Middle frontal gyrus (tissue), 1 donor: ENCODE data around the gene CFAP100.

ENCODE experiments used
- DNase-seq: peaks from one replicate; pipeline ENCODE4 v3.0.0-alpha.2; 2015; ENCODE audit warnings: low spot score; ENCODE audit errors: extremely low spot score

Gene CFAP100

DNA sequence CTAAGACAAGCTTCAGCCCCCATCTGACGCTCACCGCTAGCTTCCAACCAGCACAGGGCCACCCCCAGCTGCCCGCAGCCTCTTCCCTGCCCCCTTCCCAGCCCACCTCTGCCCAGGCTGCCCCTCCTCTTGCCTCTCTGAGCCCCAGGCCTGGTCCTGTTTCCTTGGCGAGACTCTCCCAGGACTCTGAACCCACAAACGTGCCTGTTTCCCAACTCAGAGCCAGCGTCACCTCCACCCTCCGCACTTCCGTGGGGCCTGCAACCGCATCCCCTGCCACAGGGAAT lies 45.9 kb downstream of the CFAP100 start:
- DNase-seq: no peak

DNA sequence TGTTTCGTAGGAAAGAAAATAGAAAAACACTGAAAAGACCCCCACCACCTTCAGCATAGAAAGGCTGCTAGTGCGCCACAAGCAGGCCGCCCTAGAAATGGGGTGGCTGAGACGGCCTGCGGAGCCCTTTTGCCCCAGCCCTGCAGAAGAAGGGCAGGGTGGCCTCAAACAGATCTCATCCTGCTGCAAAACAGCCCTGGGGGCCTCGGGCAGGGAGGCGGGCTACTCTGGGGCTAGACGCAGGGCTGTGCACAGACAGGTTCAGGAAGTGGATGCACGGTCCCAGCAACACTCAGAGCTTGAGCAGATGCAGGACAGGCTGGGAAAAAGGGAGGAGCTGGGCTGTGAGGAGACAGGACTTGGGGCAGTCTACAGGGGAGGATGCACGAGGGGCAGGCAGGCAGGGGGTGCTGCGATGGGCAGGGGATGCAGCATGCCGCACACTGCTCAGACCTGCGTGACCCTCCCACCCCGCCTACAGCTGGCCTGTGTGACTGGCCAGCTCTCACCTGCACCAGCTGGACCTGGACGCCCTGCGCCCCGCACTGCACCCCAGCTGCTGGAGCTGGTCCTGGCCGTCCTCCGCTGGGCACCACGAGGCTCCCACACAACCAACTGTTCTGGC lies 46.7 kb downstream of the CFAP100 start:
- no peak for DNase-seq

DNA sequence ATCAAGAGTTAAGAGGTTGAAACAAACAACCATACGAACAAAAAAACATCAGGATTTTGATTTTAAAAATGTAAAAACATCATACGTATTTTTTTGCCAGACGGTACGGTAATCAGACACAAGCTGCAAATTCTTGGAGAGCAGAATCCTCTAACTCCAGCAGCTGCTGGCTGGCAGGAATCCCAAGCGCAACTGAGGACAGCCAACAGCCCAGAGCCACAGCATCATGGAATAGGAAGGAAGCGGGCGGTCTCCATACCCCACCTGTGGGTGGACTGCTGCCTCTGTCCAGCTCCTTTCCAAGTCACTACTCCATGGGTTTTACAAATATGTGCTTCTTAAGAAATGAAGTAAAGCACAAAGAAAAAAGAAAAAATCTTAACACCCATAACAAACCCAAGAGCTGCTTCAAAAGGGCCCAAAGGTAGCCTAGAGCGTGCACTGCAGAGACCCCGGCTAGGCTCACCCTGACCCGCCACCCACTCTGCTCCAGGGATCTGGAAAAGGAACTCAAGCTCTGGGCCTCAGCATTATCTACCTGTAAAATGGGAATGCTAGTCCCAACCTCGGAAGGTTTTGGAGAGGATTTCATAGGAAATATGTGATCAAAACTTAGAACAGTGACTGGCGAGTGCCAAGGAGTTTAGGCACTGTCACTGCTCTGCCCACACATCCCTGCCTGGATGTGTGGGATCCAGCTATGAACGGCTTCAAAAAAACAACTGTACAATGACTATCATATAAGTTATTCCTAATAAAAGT lies 47.6 kb downstream of the CFAP100 start:
- no peak for DNase-seq

DNA sequence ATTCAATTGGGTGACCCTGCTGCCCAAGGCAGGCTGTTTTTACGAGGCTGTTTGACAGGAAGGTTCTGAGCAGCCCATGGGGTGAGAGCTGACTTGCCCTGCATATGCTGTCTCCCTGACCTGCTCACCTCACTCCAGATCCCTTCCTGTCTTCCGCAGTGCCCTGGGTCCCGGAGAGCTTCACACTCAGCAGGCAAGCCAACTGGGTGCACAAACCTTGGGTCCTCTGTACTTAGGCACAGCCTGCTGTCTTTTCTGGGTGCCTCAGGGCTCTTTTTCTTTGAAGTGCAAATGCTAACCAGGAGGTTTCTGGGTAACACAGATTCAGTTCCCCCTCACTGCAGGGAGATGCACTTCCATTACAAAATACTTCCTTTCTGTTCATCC lies 48.1 kb downstream of the CFAP100 start:
- DNase-seq: no peak

DNA sequence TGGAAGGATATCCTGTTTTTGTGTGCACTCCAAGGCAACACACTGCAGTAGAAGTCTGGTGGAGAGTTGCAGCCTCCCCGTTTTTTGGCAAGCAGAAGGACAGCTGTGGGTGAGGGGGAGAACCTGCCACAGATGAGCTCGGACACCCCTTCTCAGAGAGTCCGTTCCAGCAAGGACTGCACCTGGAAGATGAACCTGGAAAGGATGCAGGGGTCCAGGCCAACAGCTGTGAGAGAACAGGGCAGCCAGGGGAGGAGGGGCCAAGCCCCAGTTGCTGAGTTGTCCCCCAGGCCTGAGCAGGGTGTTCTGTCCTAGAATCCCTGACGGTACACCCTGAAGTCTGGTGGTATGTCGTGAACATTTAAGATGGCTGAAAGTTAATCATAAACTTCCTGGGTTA lies 50.8 kb downstream of the CFAP100 start:
- DNase-seq: no peak

DNA sequence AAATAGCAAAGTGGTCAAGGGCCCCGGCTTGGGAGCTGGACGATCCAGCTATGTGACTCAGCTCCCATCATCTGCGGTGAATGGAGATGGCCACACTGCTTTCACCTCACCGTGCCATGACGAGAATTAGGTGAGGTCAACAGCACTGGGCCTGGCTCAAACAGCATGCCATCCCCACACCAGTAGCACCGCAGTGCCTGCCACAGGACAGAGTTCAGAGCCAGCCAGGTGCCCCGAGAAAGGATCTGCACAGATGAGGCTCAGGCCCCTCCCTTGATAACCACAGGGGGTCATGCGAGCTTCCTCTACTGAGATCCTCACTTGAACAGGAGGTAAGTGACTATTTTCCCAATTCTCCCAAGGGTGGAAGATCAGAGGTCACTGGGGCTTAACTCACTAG lies 51.6 kb downstream of the CFAP100 start:
- no peak for DNase-seq

DNA sequence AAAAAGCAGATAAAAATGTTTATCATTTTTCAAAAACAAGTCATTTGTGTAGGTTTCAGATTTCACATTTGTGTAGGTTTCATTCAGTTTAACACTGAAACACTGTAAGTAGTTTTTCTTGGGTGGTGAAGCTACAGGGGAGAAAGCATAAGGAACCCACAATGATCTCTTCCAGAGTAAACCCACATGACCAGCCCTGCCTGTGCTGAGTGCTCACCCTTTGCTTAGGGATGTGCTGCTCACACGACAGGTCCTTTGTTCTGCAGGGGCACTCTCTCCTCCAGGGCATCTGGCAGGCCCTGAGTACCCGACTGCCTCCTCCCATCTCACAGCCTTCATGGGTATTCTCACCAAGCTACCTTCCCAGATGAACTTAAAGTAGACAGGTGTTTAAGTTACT lies 52.1 kb downstream of the CFAP100 start:
- DNase-seq: no peak

DNA sequence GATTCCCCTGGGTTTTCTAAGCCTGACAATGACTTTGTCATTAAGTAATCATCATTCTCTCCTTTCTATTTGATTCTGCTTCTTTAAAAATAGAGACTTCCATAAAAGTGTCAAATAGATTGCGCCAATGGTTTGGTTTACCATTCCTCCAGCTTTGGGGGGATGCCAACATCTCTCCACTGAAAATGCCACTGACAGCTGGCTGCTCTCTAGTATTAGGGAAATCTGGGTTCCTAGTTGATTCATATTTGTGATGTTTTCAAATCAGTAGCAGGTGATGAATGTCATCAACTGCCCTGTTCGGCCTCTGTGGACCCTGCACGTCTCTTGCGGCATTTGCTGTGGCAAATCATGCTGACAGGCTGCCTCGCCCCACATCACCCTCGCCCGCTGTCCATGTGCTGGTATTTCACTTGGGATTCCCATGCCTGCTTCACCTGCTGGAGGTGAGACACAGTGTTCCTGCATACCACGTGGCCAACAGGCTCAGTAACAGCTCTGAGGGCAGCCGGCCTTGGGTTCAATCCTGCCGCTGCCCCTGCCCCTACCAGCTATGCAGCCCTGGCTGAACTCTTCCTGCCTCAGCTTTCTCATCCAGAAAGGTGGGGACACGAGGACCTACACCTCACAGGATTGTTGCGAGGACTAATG lies 52.9 kb downstream of the CFAP100 start:
- DNase-seq: no peak

DNA sequence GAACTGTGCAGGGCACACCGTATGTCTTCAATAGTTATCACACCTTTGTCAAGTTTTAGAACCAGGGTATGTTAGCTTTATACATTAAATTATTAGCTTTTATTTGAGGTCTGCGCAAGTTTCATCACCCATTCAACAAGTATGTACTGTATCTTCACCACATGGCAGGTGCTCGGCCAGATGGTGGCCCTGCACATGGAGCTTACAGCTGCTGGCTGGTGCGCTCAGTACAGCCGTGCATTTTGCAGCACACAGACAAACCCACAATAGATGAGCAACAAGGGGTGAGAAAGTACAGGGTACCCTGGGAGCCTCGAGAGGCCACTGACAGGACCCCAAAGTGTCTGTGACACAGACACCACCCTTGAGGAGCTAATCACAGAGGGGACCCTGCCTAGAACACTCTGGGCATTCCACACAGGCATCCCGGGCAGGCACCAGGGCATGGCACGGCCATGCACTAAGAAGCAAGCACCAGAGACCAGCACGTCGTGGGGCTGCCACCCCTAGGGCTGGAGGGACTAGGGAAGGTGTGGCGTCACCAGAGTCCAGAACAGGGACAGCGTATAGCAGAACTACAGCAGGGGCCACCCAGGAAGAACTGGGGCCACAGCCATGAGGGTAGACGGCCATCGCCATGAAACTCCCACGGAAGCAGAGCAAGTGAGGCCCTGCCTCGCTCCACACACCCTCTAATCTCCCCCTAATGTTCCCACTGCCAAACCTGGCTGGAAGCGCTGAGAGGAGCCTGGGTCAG lies 53.6 kb downstream of the CFAP100 start:
- no peak for DNase-seq

DNA sequence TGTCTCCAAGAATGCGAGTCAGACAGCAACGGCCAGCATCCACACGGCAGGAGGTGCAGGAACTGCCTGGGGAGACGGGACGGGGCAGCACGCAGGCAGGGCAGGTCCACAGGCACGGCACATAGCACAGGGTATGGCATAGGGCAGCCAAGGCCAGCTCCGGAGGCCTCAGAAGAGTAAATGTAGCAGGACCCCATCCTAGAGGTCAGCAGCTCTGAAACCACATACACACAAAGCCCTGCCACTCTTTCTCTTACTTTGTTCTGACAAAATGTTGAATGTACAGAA lies 54.1 kb downstream of the CFAP100 start:
- DNase-seq: no peak

DNA sequence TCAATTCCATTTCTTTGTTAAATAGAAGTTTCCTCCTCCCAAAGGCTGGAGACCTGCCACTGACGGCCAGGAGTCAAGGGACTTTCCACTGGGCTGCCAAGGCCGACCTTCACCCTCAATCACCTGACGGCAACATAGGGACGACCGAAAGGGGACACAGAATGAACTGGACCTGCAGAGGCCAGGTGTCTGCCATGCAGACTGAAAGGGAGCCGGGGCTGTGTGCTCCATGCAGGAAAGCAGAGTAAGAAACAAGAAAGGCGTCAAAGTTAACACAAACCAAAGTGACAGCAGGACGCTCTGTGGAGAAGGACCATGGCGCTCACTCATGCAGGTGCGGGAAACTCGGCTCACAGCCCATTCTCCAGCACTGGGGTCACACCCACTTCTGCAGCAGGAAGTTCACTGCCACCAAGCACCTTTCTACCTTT lies 54.9 kb downstream of the CFAP100 start:
- DNase-seq: no peak

DNA sequence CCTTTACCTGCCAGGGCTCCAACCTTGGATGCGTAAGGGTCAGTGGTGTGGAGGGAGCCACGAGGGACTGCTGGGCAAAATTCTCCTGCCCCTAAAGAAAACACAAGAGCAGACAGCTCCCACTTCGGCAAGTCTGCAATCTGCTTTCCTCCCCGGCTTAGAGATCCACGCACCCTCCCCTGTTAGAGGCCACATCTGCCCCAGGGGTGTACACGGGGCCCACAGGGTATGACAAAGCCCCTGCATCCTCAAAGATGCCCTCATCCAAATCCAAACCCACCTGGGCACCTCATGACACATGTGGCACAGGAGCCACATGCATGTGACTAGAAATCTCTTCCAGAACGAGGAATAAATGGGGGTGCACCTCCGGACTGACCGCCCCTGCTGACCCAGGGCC lies 55.5 kb downstream of the CFAP100 start:
- DNase-seq: no peak

DNA sequence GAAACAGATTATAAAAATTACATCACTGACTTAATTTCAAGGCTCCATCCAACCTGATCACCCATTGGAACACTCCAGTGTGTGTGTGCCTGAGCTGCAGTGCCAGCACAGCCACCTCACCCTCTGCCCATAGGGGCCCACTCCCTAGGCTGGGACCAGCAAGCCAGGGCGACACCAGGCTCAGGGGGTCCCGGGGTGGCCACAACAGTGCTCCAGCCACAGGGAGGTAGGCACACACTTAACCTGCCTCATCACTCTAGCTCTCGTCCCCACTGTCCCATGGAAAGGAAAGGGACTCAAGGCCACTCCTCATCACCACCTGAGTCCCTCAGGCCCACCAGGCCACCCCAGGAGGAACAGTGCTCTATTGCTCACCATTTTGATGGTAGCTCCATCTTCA lies 56.0 kb downstream of the CFAP100 start:
- DNase-seq: no peak

DNA sequence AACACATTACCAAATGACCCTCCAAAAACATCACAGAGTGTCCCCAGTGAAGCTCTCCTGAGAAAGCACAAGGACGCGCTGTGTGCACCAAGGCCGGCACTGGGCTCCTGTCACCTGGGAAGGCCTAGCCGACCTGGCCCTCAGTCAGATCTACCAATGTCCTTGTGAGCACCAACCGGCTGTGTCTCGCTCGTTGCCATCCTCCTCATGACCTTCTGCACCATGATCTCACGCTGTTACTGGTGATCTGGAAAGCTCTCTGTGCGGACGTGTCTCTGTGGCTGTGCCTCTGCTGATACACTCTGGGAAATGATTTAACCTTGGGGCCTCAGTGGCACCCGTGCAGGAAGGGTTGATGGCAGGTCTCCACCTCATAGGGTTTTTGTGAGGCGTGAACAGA lies 56.8 kb downstream of the CFAP100 start:
- DNase-seq: no peak

DNA sequence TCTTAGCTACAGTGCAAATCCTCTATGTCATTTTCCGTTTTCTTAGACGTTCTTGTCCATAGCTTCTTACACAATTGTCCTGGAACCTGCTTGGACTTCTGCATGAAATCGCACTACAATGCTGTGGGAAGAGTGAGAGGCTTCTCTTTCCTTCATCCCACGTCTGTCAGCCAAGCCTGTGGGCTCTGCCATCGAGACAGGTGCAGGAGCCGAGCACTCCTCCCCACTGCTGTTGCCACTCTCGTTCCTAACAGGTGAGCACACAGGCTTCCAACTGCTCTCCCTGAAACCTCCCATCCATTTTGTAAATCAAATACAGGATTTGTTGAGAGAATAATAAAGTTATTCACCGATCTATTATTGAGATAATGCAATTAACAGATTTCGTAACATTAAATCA lies 57.5 kb downstream of the CFAP100 start:
- DNase-seq: no peak

DNA sequence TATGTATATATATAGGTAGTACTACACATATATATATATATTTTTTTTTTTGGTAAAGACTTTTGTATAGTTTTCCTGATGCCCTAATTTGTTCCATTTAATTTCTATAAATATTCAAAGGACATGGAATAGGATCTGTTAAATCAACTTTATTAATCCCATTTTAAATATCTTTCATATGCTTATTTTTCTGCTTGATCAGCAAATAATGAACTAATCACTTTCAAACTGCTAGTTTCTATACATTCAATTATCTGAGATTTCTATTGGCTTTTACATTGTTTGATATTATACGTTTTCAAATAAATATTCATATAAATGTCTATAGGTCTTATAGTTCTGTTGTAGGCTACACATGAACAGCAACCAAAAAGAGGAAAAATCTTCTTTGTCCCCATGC lies 59.3 kb downstream of the CFAP100 start:
- no peak for DNase-seq

DNA sequence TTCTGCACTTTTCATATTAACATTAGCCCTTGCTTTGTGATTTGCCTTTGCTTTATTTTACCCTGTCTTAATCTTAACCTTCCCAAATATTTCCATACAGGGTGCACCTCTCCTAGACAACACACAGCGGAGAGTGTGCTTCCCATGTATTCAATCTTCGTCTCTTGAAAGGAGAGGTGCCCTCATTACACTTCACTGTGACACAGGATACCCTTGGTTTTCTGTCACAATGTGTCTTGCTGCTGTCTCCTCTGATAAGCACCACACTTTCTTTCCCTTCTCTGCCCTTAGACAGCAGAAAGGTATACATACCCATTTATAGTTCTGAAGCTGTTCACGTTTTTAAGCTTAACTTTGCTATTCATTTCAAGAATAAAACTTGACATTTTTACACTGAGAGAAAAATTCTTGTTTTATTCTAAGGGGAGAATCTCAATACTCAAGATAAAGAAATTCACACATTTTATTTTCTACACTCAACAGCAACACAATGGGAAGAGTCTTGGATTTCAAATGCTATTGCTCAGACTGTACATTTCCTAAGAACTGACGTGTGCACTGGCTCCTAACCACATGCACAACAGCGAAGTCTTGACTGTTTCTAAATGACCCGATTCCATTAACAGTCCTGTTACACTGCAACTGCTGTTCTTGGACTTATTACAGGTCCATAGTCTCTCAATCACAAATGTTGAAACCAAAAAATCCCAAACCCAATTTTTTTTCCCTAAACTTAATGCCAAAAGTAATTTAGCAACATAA lies 59.9 kb downstream of the CFAP100 start:
- DNase-seq: no peak

DNA sequence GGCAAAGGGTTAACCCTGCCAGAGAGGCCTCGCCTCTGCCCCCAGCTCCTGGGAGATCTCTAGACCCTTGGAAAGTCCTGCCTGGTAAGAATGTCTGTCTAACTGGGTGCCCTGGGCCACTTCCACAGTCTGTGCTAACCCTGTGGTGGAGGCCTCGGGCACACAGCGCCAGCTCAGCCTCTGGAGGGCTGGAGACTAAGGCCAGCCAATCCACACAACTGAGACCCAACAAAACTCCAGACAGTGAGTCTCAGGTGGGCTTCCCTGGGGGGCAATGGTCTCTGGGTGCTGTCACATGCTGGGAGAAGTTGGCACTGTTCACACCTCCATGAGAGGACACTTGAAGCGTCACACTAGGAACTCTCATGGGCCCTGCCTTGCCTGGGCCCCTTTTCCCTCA lies 61.5 kb downstream of the CFAP100 start:
- no peak for DNase-seq

DNA sequence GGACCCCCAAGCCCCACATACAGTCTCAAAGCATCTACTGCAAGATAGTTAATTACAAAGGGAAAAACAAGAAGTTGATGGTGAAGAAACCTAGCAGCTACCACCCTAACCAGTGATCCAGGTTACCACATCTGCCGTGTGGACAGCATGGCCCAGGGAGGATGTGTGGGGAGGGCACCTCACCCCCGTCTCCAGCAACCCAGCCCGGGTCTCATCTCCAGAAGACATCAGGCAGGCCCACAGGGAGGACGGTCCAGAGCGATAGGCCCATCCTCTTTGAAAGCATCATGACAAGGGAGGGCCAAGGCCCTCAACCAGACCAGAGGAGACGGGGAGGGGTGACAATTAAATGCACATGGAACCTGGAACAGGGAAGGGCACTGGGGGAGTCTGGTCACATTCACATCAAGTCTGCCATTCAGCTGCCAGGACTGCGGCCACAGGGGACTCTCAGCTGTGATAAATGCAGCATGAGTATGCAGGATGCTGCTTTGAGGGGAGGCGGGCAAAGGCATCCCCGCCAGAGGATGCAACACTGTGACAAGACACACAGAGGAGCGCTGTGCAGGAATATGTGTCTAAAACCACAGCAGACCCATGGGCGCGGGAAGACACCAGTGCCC lies 62.2 kb downstream of the CFAP100 start:
- DNase-seq: no peak

DNA sequence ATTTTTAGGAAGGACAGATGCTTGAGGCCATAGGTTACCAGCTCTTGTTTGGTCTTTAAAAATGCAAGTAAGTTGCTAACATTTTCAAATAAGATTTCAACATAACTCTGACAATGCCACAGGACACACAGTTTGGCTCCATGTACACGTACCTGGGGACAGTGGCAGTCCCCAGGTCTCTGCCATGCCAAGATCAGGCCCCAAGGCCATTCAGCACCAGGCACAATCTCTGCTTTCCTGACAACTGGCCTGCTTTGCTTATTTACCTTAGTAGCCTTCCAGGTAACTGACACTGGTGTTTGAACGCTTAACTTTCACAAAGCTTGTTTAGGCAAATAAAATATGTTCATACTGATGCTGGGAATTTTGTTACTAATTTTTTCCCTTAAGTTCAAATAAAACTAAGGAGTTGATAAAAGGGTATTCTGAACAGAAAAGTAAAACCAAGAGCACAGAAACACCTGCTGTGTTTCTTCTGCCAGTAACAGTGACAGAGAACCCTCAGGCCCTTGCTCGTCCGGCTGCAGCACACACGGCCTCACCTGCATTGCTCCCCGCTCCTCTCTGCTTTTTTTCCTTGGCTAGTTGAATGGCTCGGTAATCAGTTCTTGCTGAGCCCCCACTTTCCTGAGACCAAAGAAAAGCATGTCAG lies 64.5 kb downstream of the CFAP100 start:
- DNase-seq: no peak

DNA sequence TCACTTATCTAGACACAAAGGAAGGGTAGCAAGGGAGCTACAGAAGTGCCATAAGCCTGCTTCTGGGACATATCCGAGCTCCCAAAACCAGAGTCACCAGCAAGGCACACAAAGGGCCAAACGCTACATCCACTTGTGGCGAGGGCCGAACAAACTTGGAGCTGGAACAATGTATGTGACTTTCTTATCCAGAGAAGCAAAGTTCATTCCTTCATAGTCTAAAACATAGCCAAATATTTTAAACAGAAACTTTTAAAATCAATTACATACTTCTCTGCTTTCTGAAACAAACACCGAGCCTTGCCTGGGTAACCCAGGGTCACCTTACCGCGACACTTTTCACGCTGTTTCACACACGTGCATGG lies 65.0 kb downstream of the CFAP100 start:
- no peak for DNase-seq
